Activated CD4-positive, CD25-positive, alpha-beta regulatory T cell treated with anti-CD3 and anti-CD28 coated beads, Interleukin-2, amount 50 U/mL, for 16 hours (primary cell): ENCODE results near the gene ATP6V0A4.
"Not testable (repeated sequence)": the region's sequence is repeated elsewhere in the genome, so short reads cannot be mapped to it uniquely, and the experiment has no call there.

Source experiments
- DNase-seq: peaks from one replicate; pipeline ENCODE4 v3.0.0-alpha.2; 2020; ENCODE audit warnings: low read depth, low spot score

The ATP6V0A4 gene

DNA sequence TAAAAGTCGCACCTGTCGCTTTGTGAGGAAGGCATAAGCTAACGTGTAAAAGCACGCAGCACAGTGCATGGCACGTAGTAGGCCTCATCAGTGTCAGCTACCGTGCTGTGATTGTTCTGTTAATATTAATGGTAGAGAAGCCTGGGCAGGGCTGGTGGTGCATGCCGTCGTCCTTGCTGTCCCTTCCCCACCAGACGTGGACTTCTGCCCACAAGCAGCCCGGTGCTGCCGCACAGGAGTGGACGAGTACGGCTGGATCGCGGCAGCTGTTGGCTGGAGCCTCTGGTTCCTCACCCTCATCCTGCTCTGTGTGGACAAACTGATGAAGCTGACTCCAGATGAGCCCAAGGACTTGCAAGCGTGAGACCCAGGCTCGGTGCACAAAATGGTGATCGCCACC lies 4.7 kb upstream of the ATP6V0A4 start:
- no peak for DNase-seq

GRCh38 chr7:138801256-138801655 lies 3.3 kb upstream of the ATP6V0A4 start:
- DNase-seq, result no peak

DNA sequence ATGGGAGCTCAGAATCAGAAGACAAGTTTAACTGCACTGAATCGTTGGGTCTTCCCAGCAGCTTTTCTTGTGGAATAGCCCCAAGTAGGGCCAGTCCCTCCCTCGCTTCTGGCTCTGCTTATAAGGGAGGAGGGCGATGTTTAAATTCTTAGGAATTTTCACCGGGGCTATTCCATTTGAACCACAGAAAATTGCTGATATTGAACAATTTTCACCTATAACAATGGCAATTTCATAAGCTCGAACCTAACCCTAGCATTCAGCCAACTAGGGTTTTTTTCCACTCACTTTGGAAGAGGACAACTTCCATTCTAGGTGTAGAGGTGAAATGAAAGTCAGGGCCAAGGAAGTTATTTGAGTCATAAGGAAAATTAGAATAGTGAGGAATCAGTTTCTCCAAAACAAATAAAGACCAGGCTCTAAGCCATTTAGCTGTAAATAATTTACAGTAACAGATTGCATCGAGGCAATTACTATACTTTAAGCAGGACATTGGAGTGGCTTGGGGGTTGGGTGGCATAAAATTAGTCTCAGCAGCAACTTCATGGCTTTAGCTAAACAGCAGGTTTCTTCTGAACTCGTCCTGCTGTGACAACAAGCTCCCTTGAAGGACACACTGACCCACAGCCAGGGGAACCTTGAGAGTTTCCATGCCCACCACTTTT lies 1.5 kb upstream of the ATP6V0A4 start:
- no peak for DNase-seq

DNA sequence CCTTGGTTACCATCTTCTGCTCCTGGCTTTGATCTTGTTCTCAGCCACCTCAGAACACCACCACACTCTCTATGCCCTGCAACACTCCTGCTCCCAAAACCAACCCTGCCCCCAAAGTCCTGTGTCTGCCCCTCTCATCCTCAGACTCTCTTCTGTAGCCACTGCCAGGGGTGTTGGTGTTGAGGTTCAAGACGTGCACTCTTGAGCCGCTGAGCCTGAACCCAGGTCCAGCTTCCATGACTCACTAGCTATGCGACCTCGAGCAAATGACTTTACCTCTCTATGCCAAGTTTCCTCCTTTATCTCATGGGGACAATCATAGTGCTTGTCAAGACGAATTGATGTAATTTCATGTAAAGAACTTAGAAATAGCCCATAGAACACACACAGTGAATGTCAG lies 840 bp upstream of the ATP6V0A4 start:
- no peak for DNase-seq

DNA sequence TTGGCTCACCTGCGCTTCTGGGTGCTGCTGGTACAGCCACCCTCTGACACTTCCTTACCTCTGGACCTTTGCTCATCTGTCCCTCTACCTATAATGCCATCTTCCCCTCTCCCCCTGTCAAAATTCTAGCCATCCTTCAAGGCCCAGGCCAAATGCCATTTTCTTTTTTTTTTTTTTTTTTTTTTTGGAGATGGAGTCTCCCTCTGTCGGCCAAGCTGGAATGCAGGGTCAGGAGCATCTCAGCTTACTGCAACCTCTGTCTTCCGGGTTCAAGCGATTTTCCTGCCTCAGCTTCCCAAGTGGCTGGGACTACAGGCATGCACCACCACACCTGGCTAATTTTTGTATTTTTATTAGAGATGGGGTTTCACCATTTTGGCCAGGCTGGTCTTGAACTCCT lies 950 bp downstream of the ATP6V0A4 start:
- DNase-seq, result not testable (repeated sequence)

- DNase-seq, result no peak
These were observed 1.9 kb downstream of the ATP6V0A4 start for GRCh38 chr7:138796038-138796615.

- DNase-seq, result no peak
These were observed 12.2 kb downstream of the ATP6V0A4 start for GRCh38 chr7:138785587-138786437.

DNA sequence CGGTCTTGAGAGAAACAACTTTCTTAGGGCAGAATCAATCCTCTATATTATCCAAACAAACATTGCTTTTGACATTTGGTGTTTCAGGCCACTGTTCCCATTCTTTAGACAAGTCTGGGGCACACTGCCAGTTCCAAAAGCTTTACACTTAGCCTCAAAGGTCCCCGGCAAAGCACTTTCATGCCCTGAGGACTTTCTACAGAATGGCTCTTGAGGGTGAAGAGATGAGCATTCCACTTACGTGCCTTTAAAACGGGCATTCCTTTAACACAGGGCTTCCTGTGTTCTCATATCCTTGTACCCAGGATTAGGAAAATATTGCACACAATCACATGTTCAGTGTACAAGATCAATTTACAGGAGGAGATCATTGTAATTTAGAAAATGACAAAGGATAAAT lies 13.3 kb downstream of the ATP6V0A4 start:
- no peak for DNase-seq

DNA sequence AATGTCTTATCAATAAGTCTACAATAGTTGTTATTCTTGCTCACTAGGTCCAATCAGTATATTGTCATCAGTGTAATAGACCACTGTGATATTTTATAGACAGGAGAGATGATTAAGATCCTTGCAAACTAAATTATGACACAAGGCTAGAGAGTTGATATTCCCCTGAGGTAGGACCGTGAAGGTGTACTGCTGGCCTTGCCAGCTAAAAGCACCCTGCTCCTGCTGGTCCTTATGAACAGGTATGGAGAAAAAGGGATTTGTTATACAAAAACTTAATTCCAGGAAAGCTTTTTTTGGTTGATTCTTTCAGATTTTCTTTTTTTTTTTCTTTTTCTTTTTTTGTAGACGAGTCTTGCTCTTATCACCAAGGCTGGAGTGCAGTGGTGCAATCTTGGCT lies 17.0 kb downstream of the ATP6V0A4 start:
- no peak for DNase-seq

- no peak for DNase-seq
These were observed 21.7 kb downstream of the ATP6V0A4 start for GRCh38 chr7:138776166-138776833.

GRCh38 chr7:138773817-138774216 lies 24.2 kb downstream of the ATP6V0A4 start:
- DNase-seq, result no peak

DNA sequence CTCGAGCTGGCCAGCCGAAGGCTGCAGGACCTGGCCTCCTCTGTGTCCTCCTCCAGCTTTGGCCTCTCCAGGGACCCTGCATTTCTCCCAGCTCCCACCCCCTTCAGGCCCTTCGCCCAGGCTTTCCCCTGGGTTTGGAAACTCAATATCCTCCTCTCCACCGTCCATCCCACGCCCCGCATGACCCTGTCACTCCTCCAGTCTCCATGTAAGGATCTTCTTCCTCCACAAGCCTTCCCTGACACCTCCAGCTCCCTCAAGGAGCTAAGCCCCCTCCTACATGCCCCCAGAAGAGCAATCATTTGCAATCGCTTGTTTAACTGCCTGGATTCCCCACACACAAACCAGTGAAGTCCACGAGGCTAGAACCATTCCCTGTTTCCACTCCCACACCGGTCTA lies 24.8 kb downstream of the ATP6V0A4 start:
- DNase-seq, result no peak

DNA sequence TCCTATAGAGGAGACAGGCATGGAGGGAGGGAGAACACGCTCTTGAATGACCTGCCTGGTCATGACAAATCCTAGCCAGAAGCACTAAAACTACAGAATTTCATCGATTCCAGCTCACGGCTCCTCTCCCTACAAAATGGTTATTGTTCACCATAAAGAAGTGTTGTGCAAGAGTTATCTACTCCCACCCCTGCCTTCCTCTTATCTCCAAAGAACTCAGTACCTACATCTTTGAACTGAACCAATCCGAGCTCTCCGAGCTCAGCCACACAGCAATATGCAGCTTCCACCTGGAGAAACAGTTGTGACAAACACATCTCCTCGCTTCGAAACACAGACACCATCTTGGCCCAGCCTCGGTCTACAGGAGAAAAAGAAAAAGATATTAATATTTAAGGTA lies 27.1 kb downstream of the ATP6V0A4 start:
- DNase-seq, result no peak

GRCh38 chr7:138768241-138768640 lies 29.8 kb downstream of the ATP6V0A4 start:
- DNase-seq, result no peak

- no peak for DNase-seq
These were observed 41.3 kb downstream of the ATP6V0A4 start for GRCh38 chr7:138756591-138757242.

DNA sequence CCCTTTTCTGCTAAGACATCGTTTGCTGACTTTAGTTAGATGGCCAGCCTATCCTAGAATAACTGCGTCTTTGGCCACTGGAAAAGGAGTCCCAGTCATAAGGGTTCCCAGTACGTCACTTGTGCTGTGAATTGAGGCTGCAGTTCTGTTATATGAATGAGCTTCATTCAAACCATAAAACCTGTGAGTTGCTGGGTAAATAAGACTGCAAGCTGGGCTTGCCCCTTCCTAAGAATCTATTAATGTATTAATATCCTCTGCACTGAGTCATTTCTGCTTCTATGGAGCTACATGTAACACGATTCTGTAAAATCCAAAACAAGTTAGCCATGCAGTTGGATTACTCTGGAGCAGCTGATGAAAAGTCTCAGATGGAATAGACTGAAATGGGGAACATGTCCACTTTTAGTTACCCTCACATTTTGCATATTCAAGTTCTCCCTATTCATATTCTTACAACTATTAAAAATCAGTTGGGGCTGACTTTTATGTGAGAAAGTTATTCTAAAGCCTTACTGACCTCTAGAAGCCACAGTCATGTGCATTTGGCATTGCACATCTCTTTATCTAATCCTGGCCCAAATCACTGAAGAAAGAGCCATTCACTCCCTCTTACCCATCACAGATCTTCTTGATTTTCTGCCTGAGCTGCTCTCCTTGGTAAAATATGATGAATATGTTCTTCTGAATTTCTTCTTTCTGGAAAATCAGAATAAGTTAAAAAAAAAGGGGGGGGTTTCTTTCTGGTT lies 42.0 kb downstream of the ATP6V0A4 start:
- no peak for DNase-seq

- DNase-seq, result no peak
These were observed 42.7 kb downstream of the ATP6V0A4 start for GRCh38 chr7:138755331-138755747.

DNA sequence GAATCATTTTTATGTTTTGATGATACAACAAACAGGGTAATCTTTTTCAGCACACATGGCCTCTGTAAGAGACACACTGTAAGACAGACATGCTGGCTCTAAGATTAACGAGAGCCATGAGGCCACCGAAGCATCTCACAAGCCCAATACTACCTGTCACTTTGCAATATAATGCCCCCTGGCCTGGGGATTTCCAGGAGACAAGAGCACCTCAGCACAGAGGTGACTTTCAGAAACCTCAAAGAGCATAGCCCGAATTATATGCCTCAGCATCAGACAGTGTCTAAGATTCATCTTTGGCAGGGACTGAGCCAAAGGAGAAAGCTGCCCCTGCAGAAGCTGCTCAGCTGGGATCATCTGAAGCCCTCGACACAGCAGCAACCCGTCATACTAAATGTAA lies 44.4 kb downstream of the ATP6V0A4 start:
- no peak for DNase-seq

- no peak for DNase-seq
These were observed 44.9 kb downstream of the ATP6V0A4 start for GRCh38 chr7:138753150-138753518.

DNA sequence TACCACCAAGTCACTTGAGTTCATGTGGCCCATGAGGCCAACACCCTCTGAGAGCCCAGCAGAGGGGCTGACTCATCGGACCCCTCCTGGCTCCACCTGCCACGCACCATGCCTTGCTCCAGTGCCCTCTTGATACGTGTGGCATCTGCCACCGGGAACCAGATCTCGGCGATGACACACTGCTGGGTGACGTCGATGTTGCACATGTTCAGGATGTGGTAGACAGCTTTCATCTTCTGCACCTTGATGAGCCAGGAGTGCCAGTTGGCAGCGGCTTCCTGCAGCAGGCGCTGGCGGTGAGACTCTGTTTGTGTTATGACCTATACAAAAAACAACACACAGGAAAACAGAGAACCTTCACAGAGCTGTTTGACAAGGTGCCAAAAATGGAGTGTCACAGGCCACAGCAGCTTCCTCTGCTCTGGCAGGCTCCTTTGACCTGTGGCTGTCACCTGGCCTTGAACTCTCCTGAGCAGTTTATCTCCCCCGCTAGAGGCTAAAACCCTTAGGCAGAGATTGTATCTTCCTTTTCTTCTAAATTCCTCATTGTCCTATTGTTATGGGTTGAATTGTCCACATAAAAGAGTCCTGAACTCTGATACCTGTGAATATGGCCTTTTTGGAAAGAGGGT lies 45.4 kb downstream of the ATP6V0A4 start:
- peak; percentile 75 for DNase-seq
